Adrenal gland (tissue), 12 donors: ENCODE data around the gene EFNA4. TPM values are rescaled to one million over a fixed set of nuclear protein-coding genes. Genes with fewer than 3 reads are reported as not detected.

Source experiments
- DNase-seq, 7 donors: peaks; one replicate each; pipeline ENCODE4 v3.0.0-alpha.2; 2019 to 2020
- H3K27ac ChIP-seq, 5 donors: fragments of 200-600 bp; sonication (generic) in 4 of 5; 1 replicate in 3 of 5; 2 replicates in 2 of 5; pipeline versions ENCODE4 v1.5.1 to v1.8.0; 2016 to 2020; ENCODE audit warnings: mild to moderate bottlenecking in 1 of 5
- H3K27me3 ChIP-seq: fragments of 200-600 bp; 2 replicates; pipeline ENCODE4 v1.8.0; 2021
- H3K36me3 ChIP-seq, 2 donors: fragments of 200-600 bp; replicated peaks in 1 of 2; 1 replicate in 1 of 2; 2 replicates in 1 of 2; pipeline versions ENCODE4 v1.5.1 to v1.8.0; 2018 to 2022
- H3K4me1 ChIP-seq, 2 donors: fragments of 200-600 bp; replicated peaks in 1 of 2; 1 replicate in 1 of 2; 2 replicates in 1 of 2; pipeline versions ENCODE4 v1.5.1 to v1.8.0; 2018 to 2021
- H3K4me3 ChIP-seq, 4 donors: fragments of 200-600 bp; sonication (generic) in 3 of 4; one replicate each; pipeline ENCODE4 v1.5.1; 2016 to 2018
- H3K9me3 ChIP-seq, 3 donors: fragments of 200-600 bp; sonication (generic) in 1 of 3; replicated peaks in 1 of 3; 1 replicate in 2 of 3; 2 replicates in 1 of 3; pipeline versions ENCODE4 v1.5.1 to v1.8.0; 2016 to 2021
- POLR2A ChIP-seq, 2 donors: fragments of 450-650 bp; IDR thresholded peaks; one replicate each; pipeline ENCODE4 v1.6.1; 2017; ENCODE audit warnings: antibody characterized with exemption in 2 of 2, mild to moderate bottlenecking in 2 of 2, moderate library complexity in 1 of 2
- WGBS, 4 donors: extraction: QIAGEN DNeasy Blood & Tissue Kit in 2 of 4; methylation state at CpG; one replicate each; pipeline versions ENCODE4 v1.1.5 to v1.1.7; 2013 to 2017; 5-methylcytosine and 5-hydroxymethylcytosine counted together
- intact Hi-C, 2 donors: fragments of 100-400 bp; cut with DNase I; formaldehyde crosslinking; loops; one replicate each; pipeline versions ENCODE4 v1.14.1 to v1.15.0; 2022 to 2023
- polyA plus RNA-seq, 3 donors: library from polyadenylated mRNA; stranded (reverse); fragments of 200-250 nt in 2 of 3; fragments of 350-450 nt in 1 of 3; fragmentation: Illumina TruSeq in 1 of 3; extraction: RNeasy Lipid Tissue Mini Kit (QIAGEN cat#74804) in 1 of 3; gene quantifications; one replicate each; pipeline ENCODE4 v1.2.3, GENCODE V29; 2013 to 2014
- total RNA-seq, 9 donors: library from RNA; depleted of rRNA in 4 of 9; stranded (reverse); fragments of >200 nt in 4 of 9; fragments of 120-200 nt in 1 of 9; fragmentation: NEBNext Ultra II Directional in 1 of 9; extraction: Animal tissue kit (Norgen Biotek cat#: 25700) in 1 of 9; gene quantifications; one replicate each; pipeline versions ENCODE4 v1.1.0 to v1.2.4, GENCODE V29; 2013 to 2023
- TF ChIP-seq, protein P1 (sequence below), 6 experiments: fragments of 450-650 bp in 4 of 6; fragments of 200-600 bp in 2 of 6; sonication (generic) in 1 of 6; IDR thresholded peaks; 1 replicate in 5 of 6; 2 replicates in 1 of 6; pipeline versions ENCODE4 v1.5.1 to v1.8.0; 2016 to 2021; ENCODE audit warnings: antibody characterized with exemption in 6 of 6, mild to moderate bottlenecking in 2 of 6, moderate library complexity in 1 of 6
- donor health status: healthy with polysubstance abuse.
- donor health status: Bipolar disorder and iron deficiency.
- donor health status: DM: yes; HTN: yes; CAD: no.
- donor health status: DM: no; HTN: no; CAD: no.
- donor health status: DM: no; HTN: no; CAD: no.
- donor health status: DM: yes; HTN: yes; CAD: no.

Gene EFNA4
- total and polyA plus RNA-seq, 12 donors: 3.5 to 28.7 (median 12.4) TPM

DNA sequence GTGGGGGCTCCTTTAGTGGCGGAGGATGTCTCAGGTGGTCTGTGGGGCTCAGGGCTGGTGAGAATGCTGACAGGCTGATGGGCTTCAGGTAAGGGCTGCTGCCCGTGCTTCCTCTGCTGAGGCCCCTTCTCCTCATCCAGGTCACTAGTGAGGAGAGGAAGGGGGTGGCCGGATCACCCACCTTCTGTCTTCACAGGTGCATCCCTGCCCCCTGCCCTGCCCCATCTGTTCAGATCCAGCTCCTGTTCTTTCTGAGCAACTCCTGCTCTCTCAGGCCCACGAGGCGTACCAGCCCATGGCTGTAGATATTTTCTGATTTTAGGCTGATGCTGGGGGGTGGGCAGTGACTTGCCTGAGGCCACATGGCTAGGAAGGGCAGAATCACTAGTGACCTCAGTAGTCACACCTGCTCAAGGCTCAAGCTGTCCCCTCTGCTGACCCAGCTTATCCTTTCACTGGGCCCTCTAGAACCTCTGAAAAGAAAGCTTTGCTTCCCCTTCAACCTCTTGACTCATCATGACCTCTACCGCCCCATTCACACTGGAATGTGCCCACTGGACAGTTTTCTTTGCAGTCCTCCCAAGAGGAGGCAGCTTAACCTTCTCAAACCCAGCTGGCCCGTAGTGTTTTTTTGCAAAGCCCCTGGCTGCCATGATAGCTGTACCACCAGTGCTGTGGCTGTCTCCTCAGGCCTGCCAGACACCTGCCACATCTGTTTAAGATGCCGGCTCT, 44.8 kb upstream of the EFNA4 start:
- Histone ChIP-seq H3K36me3 (peaks cover 0 to 24% of the 10 kb centered on the region in 2 donors), H3K27ac (no peak overlapping the region), H3K4me3 (no peak overlapping the region), H3K4me1 (peaks cover 16 to 27% of the 10 kb centered on the region in 2 donors), H3K9me3 (no peaks in the 10 kb centered on the region), H3K27me3 (no peaks in the 10 kb centered on the region)
- peak in 3 of 7 donors; percentile 16 to 60 (median 28) for DNase-seq
- intact Hi-C loops: no loop called here
- TF ChIP-seq POLR2A (IDR thresholded peaks at IDR 0.05): no peak
- TF ChIP-seq, protein P1, sequence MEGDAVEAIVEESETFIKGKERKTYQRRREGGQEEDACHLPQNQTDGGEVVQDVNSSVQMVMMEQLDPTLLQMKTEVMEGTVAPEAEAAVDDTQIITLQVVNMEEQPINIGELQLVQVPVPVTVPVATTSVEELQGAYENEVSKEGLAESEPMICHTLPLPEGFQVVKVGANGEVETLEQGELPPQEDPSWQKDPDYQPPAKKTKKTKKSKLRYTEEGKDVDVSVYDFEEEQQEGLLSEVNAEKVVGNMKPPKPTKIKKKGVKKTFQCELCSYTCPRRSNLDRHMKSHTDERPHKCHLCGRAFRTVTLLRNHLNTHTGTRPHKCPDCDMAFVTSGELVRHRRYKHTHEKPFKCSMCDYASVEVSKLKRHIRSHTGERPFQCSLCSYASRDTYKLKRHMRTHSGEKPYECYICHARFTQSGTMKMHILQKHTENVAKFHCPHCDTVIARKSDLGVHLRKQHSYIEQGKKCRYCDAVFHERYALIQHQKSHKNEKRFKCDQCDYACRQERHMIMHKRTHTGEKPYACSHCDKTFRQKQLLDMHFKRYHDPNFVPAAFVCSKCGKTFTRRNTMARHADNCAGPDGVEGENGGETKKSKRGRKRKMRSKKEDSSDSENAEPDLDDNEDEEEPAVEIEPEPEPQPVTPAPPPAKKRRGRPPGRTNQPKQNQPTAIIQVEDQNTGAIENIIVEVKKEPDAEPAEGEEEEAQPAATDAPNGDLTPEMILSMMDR (IDR thresholded peaks at IDR 0.05): no peak
- 80 to 82% (median 81%) methylated on average over 7 to 8 of the region's 8 CpGs for WGBS, 4 donors

DNA sequence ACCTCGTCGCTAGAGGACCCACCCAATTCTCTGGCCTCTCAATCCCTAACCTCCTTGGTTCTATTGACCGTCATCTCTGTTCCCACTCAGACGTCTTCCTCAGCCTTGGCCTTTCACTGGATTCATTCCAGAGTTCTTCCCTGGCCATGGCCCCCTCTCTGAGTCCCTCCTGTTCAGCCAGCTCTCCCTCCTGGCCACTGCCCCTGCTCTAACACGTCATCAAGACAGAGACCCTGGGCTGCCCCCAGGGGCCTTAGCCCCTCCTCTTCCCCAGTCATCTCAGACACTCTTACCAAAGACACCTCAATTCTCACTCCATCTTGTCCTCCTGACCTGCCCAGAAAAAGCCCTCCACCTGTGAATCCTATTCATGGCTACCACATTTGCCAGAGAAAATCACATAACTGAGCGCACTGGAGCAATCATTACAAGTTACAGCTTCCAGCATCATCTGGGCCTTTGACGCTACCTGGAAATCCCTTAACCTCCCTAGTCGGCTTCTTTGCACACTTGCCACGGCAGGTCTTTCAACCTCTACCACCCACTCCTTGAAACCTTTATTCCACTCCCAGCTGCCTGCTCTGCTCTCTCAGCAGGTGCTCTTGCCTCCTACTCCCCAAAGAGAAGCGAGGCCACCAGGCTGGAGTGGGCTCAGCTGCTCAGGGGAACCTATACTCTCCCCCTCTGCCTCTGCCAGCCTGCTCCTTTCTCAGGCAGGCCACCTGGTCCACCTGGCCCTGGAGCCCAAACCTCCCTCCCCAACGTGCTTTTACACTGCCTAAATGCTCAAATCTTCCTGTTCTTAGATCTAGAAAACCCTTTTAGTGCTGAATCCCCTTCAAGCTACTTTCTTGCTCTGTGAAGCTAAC, 43.9 kb upstream of the EFNA4 start:
- H3K27me3 ChIP-seq: no peaks in the 10 kb centered on the region
- intact Hi-C loops: no loop called here
- WGBS, 4 donors: 72 to 77% (median 72%) methylated on average over 11 of the region's 11 CpGs
- no peak for TF ChIP-seq POLR2A (IDR thresholded peaks at IDR 0.05)
- TF ChIP-seq, protein P1 (IDR thresholded peaks at IDR 0.05): no peak
- DNase-seq: peak in 1 of 7 donors; percentile 54
- peaks cover 16 to 24% of the 10 kb centered on the region in 2 donors for H3K4me1 ChIP-seq
- peaks cover 0 to 22% of the 10 kb centered on the region in 2 donors for H3K36me3 ChIP-seq
- H3K27ac ChIP-seq: no peak overlapping the region
- no peak overlapping the region for H3K4me3 ChIP-seq
- no peaks in the 10 kb centered on the region for H3K9me3 ChIP-seq

DNA sequence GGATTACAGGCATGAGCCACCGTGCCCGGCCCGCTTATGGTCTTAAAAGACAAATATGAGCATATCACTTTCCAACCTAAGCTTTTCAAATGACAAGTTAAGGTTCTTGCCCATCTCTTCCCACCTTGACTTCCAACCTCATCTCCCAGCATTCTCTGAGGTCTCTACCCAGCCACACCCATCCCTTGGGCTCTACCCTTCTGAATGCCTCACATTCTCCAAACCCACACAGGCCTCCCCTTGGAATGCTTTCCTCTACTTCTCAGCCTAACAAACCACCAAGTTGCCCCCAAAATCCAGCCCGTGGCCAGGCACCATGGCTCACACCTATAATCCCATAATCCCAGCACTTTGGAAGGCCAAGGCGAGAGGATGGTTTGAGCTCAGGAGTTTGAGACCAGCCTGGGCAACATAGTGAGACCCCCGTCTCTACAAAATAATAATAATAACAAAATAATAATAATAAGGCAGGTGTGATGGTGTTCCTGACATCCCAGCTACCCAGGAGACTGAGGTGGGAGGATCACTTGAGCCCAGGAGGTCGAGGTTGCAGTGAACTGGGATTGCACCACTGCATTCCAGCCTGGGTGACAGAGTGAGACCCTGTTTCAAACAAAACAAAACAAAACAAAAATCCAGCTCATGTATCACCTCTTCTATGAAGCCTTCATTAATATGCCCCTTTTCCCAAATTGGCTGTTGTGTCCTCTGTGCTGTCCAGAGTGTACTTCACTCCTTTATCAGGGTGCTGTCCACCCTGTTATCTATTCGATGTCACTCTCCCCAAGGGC, 41.2 kb upstream of the EFNA4 start:
- peaks cover 8 to 14% of the 10 kb centered on the region in 2 donors for H3K4me1 ChIP-seq
- intact Hi-C loops: no loop called here
- TF ChIP-seq POLR2A (IDR thresholded peaks at IDR 0.05): no peak
- TF ChIP-seq, protein P1 (IDR thresholded peaks at IDR 0.05): no peak
- no peaks in the 10 kb centered on the region for H3K9me3 ChIP-seq
- H3K27ac ChIP-seq: no peak overlapping the region
- no peaks in the 10 kb centered on the region for H3K27me3 ChIP-seq
- H3K4me3 ChIP-seq: no peak overlapping the region
- DNase-seq: no peak
- 77 to 79% (median 78%) methylated on average over 8 of the region's 8 CpGs for WGBS, 4 donors
- no peaks in the 10 kb centered on the region for H3K36me3 ChIP-seq

DNA sequence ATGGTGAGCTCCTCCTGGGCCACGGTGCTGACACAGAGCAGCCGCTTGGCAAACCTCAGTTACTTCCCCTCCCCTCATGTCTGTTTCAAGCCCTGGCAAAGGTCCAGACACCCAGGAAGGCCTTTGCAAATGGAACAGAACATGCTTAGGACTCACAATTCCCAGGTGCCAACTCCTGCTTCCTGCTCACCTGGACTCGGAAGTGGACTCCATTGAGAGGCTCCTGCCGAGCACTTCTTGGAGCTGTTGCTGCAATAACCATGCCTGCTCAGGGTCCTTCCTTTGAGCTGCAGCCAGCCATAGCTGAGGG, 40.7 kb upstream of the EFNA4 start:
- no peak for TF ChIP-seq POLR2A (IDR thresholded peaks at IDR 0.05)
- TF ChIP-seq, protein P1 (IDR thresholded peaks at IDR 0.05): no peak
- H3K36me3 ChIP-seq: no peaks in the 10 kb centered on the region
- WGBS, 4 donors: 29 to 41% (median 33%) methylated on average over 3 to 4 of the region's 4 CpGs
- no peaks in the 10 kb centered on the region for H3K27me3 ChIP-seq
- H3K4me3 ChIP-seq: no peak overlapping the region
- peaks cover 5 to 9% of the 10 kb centered on the region in 2 donors for H3K4me1 ChIP-seq
- intact Hi-C loops: no loop called here
- peak; percentile 60 to 88 (median 85) for DNase-seq
- no peaks in the 10 kb centered on the region for H3K9me3 ChIP-seq
- no peak overlapping the region for H3K27ac ChIP-seq
